Measurements from ENCODE around the gene UPF3A. TPM values are rescaled to one million over a fixed set of nuclear protein-coding genes. Genes with fewer than 3 reads are reported as not detected.

UPF3A gene
- total RNA-seq, 1 donor from 2014 or later = 13.7 TPM

DNA sequence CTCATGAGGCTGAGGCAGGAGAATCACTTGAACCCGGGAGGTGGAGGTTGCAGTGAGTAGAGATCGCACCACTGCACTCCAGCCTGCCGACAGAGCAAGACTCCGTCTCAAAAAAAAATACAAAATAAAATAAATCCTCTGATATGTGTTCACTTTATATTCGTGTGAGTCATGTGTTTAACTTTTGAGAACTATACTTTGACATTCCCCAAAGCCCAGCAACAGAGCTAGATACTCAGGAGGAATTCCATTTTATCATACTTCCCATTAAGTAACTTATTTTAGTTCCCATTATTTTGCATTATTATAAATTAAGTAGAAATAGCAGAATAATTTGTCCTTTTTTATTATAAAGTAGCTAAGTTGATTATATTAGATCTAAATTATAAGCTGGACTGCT, 29.6 kb downstream of the UPF3A start:
- no peaks in the 10 kb centered on the region for H3K27me3 ChIP-seq (ENCODE audit: control insufficient read depth, insufficient read depth, low read length)
- no peak overlapping the region for H3K4me3 ChIP-seq (ENCODE audit: low read depth, low read length)
- DNase-seq (ENCODE audit: low read depth) (no peak), FAIRE-seq (no peak)
- peaks cover 1% of the 10 kb centered on the region for H3K36me3 ChIP-seq (ENCODE audit: control insufficient read depth, insufficient read depth, low read length)
- TF ChIP-seq, protein P1, sequence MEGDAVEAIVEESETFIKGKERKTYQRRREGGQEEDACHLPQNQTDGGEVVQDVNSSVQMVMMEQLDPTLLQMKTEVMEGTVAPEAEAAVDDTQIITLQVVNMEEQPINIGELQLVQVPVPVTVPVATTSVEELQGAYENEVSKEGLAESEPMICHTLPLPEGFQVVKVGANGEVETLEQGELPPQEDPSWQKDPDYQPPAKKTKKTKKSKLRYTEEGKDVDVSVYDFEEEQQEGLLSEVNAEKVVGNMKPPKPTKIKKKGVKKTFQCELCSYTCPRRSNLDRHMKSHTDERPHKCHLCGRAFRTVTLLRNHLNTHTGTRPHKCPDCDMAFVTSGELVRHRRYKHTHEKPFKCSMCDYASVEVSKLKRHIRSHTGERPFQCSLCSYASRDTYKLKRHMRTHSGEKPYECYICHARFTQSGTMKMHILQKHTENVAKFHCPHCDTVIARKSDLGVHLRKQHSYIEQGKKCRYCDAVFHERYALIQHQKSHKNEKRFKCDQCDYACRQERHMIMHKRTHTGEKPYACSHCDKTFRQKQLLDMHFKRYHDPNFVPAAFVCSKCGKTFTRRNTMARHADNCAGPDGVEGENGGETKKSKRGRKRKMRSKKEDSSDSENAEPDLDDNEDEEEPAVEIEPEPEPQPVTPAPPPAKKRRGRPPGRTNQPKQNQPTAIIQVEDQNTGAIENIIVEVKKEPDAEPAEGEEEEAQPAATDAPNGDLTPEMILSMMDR (IDR thresholded peaks at IDR 0.05; ENCODE audit: insufficient read depth, low read length, severe bottlenecking) = no peak

DNA sequence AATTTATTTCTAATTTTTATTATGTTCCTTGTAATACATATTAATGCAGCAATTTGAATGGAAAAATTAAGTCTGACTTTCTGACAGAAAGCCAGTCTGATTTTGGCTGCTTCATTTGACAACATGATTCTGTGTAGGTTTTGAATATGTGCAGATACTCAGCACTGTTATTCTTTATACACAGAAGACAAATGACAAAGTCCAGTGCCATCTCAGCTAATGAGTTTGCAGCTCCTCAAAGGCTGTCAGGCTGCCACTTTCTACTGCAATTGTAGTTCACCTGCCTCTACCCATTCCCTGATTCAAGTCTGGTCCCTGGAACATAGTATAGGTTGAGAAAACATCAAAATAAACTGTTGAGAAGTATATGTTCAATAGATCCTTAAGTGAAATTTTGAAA, 30.0 kb downstream of the UPF3A start:
- H3K27me3 ChIP-seq (ENCODE audit: control insufficient read depth, insufficient read depth, low read length) = no peaks in the 10 kb centered on the region
- H3K36me3 ChIP-seq (ENCODE audit: control insufficient read depth, insufficient read depth, low read length) = peaks cover 1% of the 10 kb centered on the region
- FAIRE-seq (no peak), DNase-seq (ENCODE audit: low read depth) (no peak)
- TF ChIP-seq, protein P1 (IDR thresholded peaks at IDR 0.05; ENCODE audit: insufficient read depth, low read length, severe bottlenecking) = no peak
- no peak overlapping the region for H3K4me3 ChIP-seq (ENCODE audit: low read depth, low read length)

DNA sequence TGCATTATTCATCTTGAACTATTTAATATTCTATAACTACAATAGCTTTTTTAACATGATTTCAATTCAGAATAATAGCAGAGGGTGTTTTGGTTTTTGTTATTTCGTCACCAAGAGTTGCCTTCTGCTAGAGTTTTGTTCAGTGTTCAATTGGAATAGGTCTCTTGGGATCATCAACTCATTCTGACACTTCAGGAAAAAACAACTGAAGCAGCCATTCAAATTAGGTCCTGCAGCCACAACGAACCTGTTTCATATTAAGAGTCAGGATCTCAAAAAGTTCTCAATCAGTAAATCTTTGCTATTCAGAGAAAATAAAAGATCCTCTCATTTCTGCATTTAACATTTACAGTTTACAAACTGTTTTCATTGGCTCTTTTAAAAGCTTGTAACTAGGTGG, 30.5 kb downstream of the UPF3A start:
- no peaks in the 10 kb centered on the region for H3K27me3 ChIP-seq (ENCODE audit: control insufficient read depth, insufficient read depth, low read length)
- H3K36me3 ChIP-seq (ENCODE audit: control insufficient read depth, insufficient read depth, low read length) = no peaks in the 10 kb centered on the region
- no peak overlapping the region for H3K4me3 ChIP-seq (ENCODE audit: low read depth, low read length)
- FAIRE-seq (no peak), DNase-seq (ENCODE audit: low read depth) (no peak)
- TF ChIP-seq, protein P1 (IDR thresholded peaks at IDR 0.05; ENCODE audit: insufficient read depth, low read length, severe bottlenecking) = no peak

DNA sequence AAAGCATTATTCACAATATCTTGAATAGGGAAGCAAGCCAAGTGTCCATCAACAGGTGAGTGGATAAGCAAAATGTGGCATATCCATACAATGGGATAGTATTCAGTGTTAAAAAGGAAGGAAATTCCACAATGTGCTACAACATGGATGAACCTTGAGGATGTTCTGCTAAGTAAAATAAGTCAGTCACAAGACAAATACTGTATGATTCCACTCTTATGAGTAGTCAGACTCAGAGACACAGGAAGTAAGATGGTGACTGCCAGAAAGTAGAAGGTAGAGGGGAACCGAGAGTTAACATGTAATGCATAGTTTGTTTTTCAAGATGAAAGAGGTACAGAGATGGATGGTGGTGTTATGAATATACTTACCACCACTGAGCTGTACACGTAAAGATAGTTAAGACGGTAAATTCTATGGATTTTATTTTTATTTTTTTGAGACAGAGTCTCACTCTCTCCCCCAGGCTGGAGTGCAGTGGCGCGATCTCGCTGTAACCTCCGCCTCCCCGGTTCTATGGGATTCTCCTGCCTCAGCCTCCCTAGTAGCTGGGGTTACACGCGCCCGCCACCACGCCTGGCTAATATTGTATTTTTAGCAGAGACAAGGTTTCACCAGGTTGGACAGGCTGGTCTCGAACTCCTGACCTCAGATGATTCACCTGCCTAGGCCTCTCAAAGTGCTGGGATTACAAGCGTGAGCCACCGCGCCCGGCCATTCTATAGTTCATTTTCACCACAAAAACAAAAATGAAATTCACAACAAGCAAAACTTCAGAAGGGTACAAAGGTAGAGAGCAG, 31.9 kb downstream of the UPF3A start:
- FAIRE-seq = no peak
- Histone ChIP-seq H3K27me3 (ENCODE audit: control insufficient read depth, insufficient read depth, low read length) (no peaks in the 10 kb centered on the region), H3K4me3 (ENCODE audit: low read depth, low read length) (peak overlapping the region; percentile 61), H3K36me3 (ENCODE audit: control insufficient read depth, insufficient read depth, low read length) (no peaks in the 10 kb centered on the region)
- DNase-seq (ENCODE audit: low read depth) = peak; percentile 50
- TF ChIP-seq, protein P1 (IDR thresholded peaks at IDR 0.05; ENCODE audit: insufficient read depth, low read length, severe bottlenecking) = no peak

DNA sequence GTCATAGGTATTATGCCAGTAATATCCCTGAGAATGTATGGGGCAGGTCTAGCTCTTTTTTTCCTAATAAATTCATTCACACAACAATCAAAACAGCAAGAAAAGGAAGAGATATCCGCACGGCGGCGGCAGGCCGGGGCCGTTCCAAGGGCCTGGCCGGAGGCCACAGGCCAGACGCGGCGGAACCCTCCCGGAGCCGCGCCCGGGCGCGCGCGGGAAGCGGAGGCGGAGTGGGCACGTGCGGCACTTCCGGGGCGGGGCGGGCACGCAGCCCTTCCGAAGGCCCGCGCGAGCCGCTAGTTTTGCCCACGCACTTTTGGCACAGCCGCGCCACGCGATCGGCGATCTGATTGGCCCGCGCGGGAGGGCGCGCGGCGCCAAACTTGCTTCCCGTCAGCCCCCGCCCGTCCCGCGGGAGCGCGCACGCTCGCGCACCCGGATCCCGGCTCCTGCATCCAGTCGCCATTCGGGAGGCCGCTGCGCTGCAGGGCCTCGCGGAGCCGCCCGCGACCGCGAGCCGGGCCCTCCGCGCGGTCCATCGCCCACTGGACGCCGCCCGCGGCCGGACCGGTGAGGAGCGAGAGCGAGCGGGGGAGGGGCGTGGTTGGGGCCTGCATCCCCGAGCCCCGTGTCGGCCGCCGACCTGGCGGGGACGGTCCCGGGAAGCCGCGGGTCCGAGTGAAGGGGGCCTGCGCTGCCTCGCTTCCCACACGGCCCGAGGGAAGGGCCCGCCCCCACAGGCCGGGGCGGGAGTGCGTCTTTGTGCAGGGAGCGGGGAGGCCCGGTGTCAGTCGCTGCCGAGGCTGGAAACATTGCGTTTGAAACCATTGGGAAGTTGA, 32.9 kb downstream of the UPF3A start, which contains the start of gene CHAMP1:
Gene CHAMP1, plus strand, starts transcription at position 430 of the 839 bp plus-strand sequence. CDS start 9,340 bp downstream, outside the sequence.
- no peaks in the 10 kb centered on the region for H3K36me3 ChIP-seq (ENCODE audit: control insufficient read depth, insufficient read depth, low read length)
- TF ChIP-seq, protein P1 (IDR thresholded peaks at IDR 0.05; ENCODE audit: insufficient read depth, low read length, severe bottlenecking) = no peak
- DNase-seq (ENCODE audit: low read depth) = peak; percentile 84
- peak within 1 kb of the TSS; percentile 61 for H3K4me3 ChIP-seq (ENCODE audit: low read depth, low read length)
- no peak for FAIRE-seq
- no peaks in the 10 kb centered on the region for H3K27me3 ChIP-seq (ENCODE audit: control insufficient read depth, insufficient read depth, low read length)
